Right atrium auricular region (tissue), 2 donors: Measurements from ENCODE around the gene TRABD2A. TPM values are rescaled to one million over a fixed set of nuclear protein-coding genes. Genes with fewer than 3 reads are reported as not detected.

Experiments
- DNase-seq: peaks from one replicate; pipeline ENCODE4 v3.0.0-alpha.2; 2019; ENCODE audit warnings: low spot score
- H3K27ac ChIP-seq, 2 donors: fragments of 200-600 bp; sonication (generic); 1 replicate in 1 of 2; 2 replicates in 1 of 2; pipeline ENCODE4 v1.5.1; 2016 to 2019
- H3K27me3 ChIP-seq, 2 donors: fragments of 200-600 bp; sonication (generic); one replicate each; pipeline versions ENCODE4 v1.5.1 to v1.6.0; 2017 to 2019
- H3K36me3 ChIP-seq: fragments of 200-600 bp; sonication (generic); one replicate; pipeline ENCODE4 v1.5.1; 2016
- H3K4me1 ChIP-seq, 2 donors: fragments of 200-600 bp; sonication (generic); one replicate each; pipeline versions ENCODE4 v1.5.1 to v1.6.0; 2017 to 2019
- H3K4me3 ChIP-seq, 2 donors: fragments of 200-600 bp; sonication (generic); 1 replicate in 1 of 2; 2 replicates in 1 of 2; pipeline ENCODE4 v1.5.1; 2017 to 2019; ENCODE audit warnings: mild to moderate bottlenecking in 1 of 2, moderate library complexity in 1 of 2
- H3K9me3 ChIP-seq, 2 donors: fragments of 200-600 bp; sonication (generic); one replicate each; pipeline ENCODE4 v1.5.1; 2019
- total RNA-seq, 2 donors: library from RNA; depleted of rRNA; stranded (reverse); fragments of >200 nt; gene quantifications; one replicate each; pipeline ENCODE4 v1.1.0, GENCODE V29; 2016
- TF ChIP-seq, protein P1 (sequence below), 2 donors: fragments of 200-600 bp; sonication (generic); IDR thresholded peaks; one replicate each; pipeline ENCODE4 v1.5.1; 2019; ENCODE audit warnings: antibody characterized with exemption in 2 of 2

Gene TRABD2A
- total RNA-seq, 2 donors from 2014 or later: 1.2 to 1.7 TPM

DNA sequence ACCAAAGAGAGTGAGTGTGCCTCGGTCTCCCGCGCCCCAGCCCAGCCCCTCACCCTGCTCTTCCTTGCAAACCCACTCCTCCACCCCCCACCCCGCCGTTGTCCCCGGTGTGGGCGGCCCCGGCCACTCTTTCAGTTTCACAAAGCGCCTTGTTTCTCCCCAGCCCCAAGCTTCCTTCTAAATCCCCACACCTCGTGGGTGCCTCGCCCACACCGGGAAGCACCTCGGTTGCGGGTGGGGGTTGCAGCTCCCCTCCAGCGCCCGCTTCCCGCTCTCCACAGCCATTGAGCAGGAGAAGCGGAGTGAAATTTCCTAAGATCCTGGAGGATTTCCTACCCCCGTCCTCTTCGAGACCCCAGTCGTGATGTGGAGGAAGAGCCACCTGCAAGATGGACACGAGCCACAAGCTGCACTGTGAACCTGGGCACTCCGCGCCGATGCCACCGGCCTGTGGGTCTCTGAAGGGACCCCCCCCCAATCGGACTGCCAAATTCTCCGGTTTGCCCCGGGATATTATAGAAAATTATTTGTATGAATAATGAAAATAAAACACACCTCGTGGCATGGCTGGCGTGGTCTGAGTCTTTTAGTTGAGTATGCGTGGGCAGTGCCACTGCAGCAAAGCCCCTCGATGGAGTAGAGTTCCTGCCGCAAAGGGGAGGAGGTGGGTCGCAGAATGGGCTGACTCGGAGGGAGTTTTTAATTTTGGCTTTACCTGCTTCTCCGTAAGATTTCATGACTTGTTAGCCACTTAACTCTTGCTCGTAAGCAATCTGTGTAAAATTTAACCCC, 25.4 kb upstream of the TRABD2A start:
- TF ChIP-seq, protein P1, sequence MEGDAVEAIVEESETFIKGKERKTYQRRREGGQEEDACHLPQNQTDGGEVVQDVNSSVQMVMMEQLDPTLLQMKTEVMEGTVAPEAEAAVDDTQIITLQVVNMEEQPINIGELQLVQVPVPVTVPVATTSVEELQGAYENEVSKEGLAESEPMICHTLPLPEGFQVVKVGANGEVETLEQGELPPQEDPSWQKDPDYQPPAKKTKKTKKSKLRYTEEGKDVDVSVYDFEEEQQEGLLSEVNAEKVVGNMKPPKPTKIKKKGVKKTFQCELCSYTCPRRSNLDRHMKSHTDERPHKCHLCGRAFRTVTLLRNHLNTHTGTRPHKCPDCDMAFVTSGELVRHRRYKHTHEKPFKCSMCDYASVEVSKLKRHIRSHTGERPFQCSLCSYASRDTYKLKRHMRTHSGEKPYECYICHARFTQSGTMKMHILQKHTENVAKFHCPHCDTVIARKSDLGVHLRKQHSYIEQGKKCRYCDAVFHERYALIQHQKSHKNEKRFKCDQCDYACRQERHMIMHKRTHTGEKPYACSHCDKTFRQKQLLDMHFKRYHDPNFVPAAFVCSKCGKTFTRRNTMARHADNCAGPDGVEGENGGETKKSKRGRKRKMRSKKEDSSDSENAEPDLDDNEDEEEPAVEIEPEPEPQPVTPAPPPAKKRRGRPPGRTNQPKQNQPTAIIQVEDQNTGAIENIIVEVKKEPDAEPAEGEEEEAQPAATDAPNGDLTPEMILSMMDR (IDR thresholded peaks at IDR 0.05): no peak
- Histone ChIP-seq H3K27ac (peak overlapping the region; percentile 87 to 93), H3K4me3 (peak overlapping the region; percentile 86 to 94), H3K4me1 (peaks cover 0 to 8% of the 10 kb centered on the region in 2 donors), H3K36me3 (peaks cover 10% of the 10 kb centered on the region), H3K27me3 (no peaks in the 10 kb centered on the region), H3K9me3 (no peaks in the 10 kb centered on the region)
- DNase-seq: peak; percentile 61

DNA sequence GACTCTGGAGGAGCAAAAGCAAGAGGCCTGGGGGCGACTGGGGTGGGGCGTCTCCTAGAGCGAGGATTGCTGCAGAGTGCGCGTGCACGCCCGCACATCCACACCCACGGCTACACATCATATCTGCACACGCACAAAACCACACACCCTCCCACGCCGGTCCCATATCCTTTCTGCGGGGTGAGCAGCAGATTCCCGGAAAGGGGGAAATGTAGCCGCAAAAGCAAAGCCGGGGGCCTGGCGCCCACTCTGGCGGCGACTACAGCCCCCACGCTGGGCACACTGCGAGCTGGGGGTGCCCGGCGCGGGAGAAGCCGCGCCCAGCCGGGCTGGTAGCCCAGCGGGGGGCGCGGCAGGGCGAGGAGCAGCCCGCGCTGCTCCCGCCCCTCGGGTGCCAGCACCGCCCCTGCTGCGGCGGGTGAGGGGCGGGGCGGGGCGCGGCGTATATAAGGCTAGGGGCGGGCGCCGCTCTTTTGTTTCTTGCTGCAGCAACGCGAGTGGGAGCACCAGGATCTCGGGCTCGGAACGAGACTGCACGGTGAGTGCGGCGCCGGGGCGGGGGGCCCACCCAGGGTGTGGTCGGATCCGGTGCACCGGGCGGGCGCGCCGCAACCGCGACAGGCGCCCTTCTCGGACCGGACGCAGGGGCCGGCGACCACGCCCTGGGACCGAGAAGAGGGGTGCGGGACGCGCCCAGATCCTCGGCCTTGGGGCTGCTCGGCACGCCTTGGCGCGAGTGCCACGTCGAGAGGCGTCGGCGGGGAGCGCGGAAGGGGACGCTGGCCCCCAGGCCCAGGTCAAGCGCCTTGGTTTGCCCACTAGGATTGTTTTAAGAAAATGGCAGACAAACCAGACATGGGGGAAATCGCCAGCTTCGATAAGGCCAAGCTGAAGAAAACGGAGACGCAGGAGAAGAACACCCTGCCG, 24.6 kb upstream of the TRABD2A start, which contains the start of gene TMSB10:
TMSB10 (plus strand) TSS at position 476 of the 927 bp plus-strand sequence.
- DNase-seq: peak; percentile 93
- H3K4me3 ChIP-seq: peak within 1 kb of the TSS; percentile 86 to 94
- TF ChIP-seq, protein P1 (IDR thresholded peaks at IDR 0.05): peak in 1 of 2 donors; percentile 32
- H3K27me3 ChIP-seq: no peaks in the 10 kb centered on the region
- peaks cover 0 to 8% of the 10 kb centered on the region in 2 donors for H3K4me1 ChIP-seq
- peak within 1 kb of the TSS; percentile 87 to 93 for H3K27ac ChIP-seq
- peaks cover 10% of the 10 kb centered on the region for H3K36me3 ChIP-seq
- no peaks in the 10 kb centered on the region for H3K9me3 ChIP-seq

DNA sequence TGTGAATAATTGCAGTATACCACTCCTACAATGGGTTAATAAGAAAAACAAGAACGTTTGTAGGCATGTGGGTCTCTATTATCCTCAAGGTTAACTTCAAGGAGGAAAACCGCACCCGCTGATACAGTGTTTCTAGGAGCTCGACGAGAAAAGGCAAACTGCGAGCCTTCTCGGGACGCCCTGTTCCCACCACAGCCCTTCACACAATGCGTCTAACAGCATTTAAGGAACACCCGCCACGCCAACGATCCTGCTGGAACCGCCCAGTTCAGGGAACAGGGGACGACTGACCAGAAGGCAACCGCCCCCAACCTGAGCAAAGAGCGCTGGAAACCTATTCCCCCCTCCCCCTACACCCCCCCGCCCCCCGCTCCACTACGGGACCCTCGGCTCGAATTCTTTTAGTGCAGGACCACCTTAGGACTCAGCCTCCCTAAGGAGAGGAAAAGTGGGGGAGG, 23.9 kb upstream of the TRABD2A start:
- H3K36me3 ChIP-seq: peaks cover 10% of the 10 kb centered on the region
- peak overlapping the region; percentile 86 to 94 for H3K4me3 ChIP-seq
- TF ChIP-seq, protein P1 (IDR thresholded peaks at IDR 0.05): no peak
- peak; percentile 95 for DNase-seq
- H3K27me3 ChIP-seq: no peaks in the 10 kb centered on the region
- peaks cover 0 to 8% of the 10 kb centered on the region in 2 donors for H3K4me1 ChIP-seq
- H3K9me3 ChIP-seq: no peaks in the 10 kb centered on the region
- peak overlapping the region; percentile 87 to 93 for H3K27ac ChIP-seq

DNA sequence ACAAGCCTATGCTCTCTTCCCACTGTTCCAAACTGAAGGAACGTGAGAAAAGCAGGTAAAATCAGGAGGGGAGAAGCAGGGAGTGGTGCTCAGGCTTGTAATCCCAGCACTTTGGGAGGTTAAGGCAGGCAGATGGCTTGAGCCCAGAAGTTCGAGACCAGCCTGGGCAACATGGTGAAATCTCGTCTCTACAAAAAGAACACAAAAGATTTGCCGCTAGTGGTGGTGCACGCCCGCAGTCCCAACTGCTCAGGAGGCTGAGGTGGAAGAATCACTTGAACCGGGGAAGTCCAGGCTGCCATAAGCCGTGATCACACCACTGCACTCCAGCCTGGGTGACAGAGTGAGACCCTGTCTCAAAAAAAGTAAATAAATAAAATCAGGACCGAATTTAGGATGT, 23.3 kb upstream of the TRABD2A start:
- DNase-seq: peak; percentile 56
- Histone ChIP-seq H3K9me3 (no peaks in the 10 kb centered on the region), H3K27me3 (no peaks in the 10 kb centered on the region), H3K27ac (peak overlapping the region; percentile 87 to 93), H3K36me3 (peaks cover 10% of the 10 kb centered on the region), H3K4me3 (peak overlapping the region; percentile 86 to 94), H3K4me1 (peaks cover 0 to 8% of the 10 kb centered on the region in 2 donors)
- TF ChIP-seq, protein P1 (IDR thresholded peaks at IDR 0.05): no peak

DNA sequence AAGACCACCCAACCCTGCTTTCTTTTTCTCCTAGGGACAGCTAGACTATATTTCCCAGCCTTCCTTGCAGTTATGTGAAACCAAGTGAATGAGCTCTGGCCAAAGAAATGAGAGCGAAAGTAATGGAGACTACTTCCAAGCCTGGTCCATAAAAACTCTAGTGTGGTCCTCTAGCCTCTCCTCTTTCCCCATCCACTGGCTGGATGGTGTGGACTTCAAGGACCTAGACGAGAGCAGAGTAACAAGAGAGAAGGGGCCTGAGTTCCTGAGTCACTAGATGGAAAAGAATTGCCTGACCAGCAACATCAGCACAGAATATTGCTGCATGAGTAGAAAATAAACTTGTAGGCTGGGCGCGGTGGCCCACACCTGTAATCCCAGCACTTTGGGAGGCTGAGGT, 21.6 kb upstream of the TRABD2A start:
- DNase-seq: peak; percentile 21
- peaks cover 0 to 24% of the 10 kb centered on the region in 2 donors for H3K4me1 ChIP-seq

More for the DNA sequence above, 21.6 kb upstream of the TRABD2A start:
- Histone ChIP-seq H3K27me3 (no peaks in the 10 kb centered on the region), H3K36me3 (peaks cover 10% of the 10 kb centered on the region), H3K27ac (no peak overlapping the region), H3K9me3 (no peaks in the 10 kb centered on the region), H3K4me3 (no peak overlapping the region)
- TF ChIP-seq, protein P1 (IDR thresholded peaks at IDR 0.05): no peak
